Measurements from ENCODE around the gene ATAD1. TPM values are rescaled to one million over a fixed set of nuclear protein-coding genes. Genes with fewer than 3 reads are reported as not detected.
"Not testable (repeated sequence)": the region's sequence is repeated elsewhere in the genome, so short reads cannot be mapped to it uniquely, and the experiment has no call there.

ATAD1 gene
- total RNA-seq, 1 donor from 2014 or later = 55.5 TPM

GRCh38 chr10:87841186-87841585 is 23.2 kb upstream of the ATAD1 start:
- H3K36me3 Mint-ChIP-seq (ENCODE audit: low read depth) = no peaks in the 10 kb centered on the region
- peaks cover 2% of the 10 kb centered on the region for H3K9me3 Mint-ChIP-seq
- H3K27ac Mint-ChIP-seq = no peak overlapping the region
- intact Hi-C loops (cut with micrococcal nuclease) = no loop called here
- H3K27me3 Mint-ChIP-seq = peaks cover 2% of the 10 kb centered on the region
- no peak for DNase-seq
- no peak overlapping the region for H3K4me3 Mint-ChIP-seq
- H3K4me1 Mint-ChIP-seq = peaks cover 11% of the 10 kb centered on the region

GRCh38 chr10:87838650-87839049 is 20.6 kb upstream of the ATAD1 start:
- Mint-ChIP-seq H3K27me3 (peaks cover 10% of the 10 kb centered on the region), H3K4me1 (peaks cover 8% of the 10 kb centered on the region), H3K9me3 (peaks cover 2% of the 10 kb centered on the region), H3K27ac (no peak overlapping the region), H3K4me3 (no peak overlapping the region), H3K36me3 (ENCODE audit: low read depth) (no peaks in the 10 kb centered on the region)
- intact Hi-C loops (cut with micrococcal nuclease) = no loop called here
- DNase-seq = no peak

GRCh38 chr10:87837445-87837844 is 19.4 kb upstream of the ATAD1 start:
- Mint-ChIP-seq H3K36me3 (ENCODE audit: low read depth) (no peaks in the 10 kb centered on the region), H3K27me3 (peaks cover 10% of the 10 kb centered on the region), H3K27ac (no peak overlapping the region), H3K9me3 (no peaks in the 10 kb centered on the region), H3K4me1 (peaks cover 3% of the 10 kb centered on the region), H3K4me3 (no peak overlapping the region)
- intact Hi-C loops (cut with micrococcal nuclease) = no loop called here
- DNase-seq = no peak

GRCh38 chr10:87836098-87836497 is 18.1 kb upstream of the ATAD1 start:
- DNase-seq = no peak
- Mint-ChIP-seq H3K4me1 (no peaks in the 10 kb centered on the region), H3K9me3 (no peaks in the 10 kb centered on the region), H3K36me3 (ENCODE audit: low read depth) (no peaks in the 10 kb centered on the region), H3K27ac (no peak overlapping the region), H3K27me3 (peaks cover 10% of the 10 kb centered on the region), H3K4me3 (no peak overlapping the region)
- intact Hi-C loops (cut with micrococcal nuclease) = no loop called here

GRCh38 chr10:87829986-87830729 is 12.1 kb upstream of the ATAD1 start:
- H3K4me1 Mint-ChIP-seq = peaks cover 8% of the 10 kb centered on the region

GRCh38 chr10:87829051-87829450 is 11.0 kb upstream of the ATAD1 start:
- H3K27ac Mint-ChIP-seq; H3K27me3 Mint-ChIP-seq; DNase-seq; H3K9me3 Mint-ChIP-seq; H3K4me1 Mint-ChIP-seq; H3K36me3 Mint-ChIP-seq (ENCODE audit: low read depth); intact Hi-C loops (cut with micrococcal nuclease); H3K4me3 Mint-ChIP-seq: not testable (repeated sequence)

More at GRCh38 chr10:87829986-87830729, 12.1 kb upstream of the ATAD1 start:
- no peak overlapping the region for H3K4me3 Mint-ChIP-seq
- H3K9me3 Mint-ChIP-seq = no peaks in the 10 kb centered on the region
- intact Hi-C loops (cut with micrococcal nuclease) = loop anchor here (1.0 kb wide), 1 partner anchor 12 kb away; the partner anchor contains the start of gene ATAD1
- no peak overlapping the region for H3K27ac Mint-ChIP-seq
- peaks cover 4% of the 10 kb centered on the region for H3K27me3 Mint-ChIP-seq
- no peak for DNase-seq
- H3K36me3 Mint-ChIP-seq (ENCODE audit: low read depth) = no peaks in the 10 kb centered on the region

GRCh38 chr10:87827681-87828080 is 9.7 kb upstream of the ATAD1 start:
- H3K27me3 Mint-ChIP-seq = no peaks in the 10 kb centered on the region
- peaks cover 8% of the 10 kb centered on the region for H3K4me1 Mint-ChIP-seq
- no peak overlapping the region for H3K4me3 Mint-ChIP-seq
- intact Hi-C loops (cut with micrococcal nuclease) = no loop called here
- DNase-seq = no peak
- H3K27ac Mint-ChIP-seq = no peak overlapping the region
- H3K36me3 Mint-ChIP-seq (ENCODE audit: low read depth) = no peaks in the 10 kb centered on the region
- H3K9me3 Mint-ChIP-seq = no peaks in the 10 kb centered on the region

- Mint-ChIP-seq H3K36me3 (ENCODE audit: low read depth) (no peaks in the 10 kb centered on the region), H3K4me3 (no peak overlapping the region), H3K4me1 (peaks cover 8% of the 10 kb centered on the region), H3K27ac (no peak overlapping the region), H3K27me3 (peaks cover 2% of the 10 kb centered on the region), H3K9me3 (no peaks in the 10 kb centered on the region)
- DNase-seq = no peak
- intact Hi-C loops (cut with micrococcal nuclease) = no loop called here
These were observed 8.6 kb upstream of the ATAD1 start for GRCh38 chr10:87826653-87827052.

- Mint-ChIP-seq H3K9me3 (no peaks in the 10 kb centered on the region), H3K4me1 (peaks cover 27% of the 10 kb centered on the region), H3K4me3 (peak overlapping the region; percentile 42), H3K27me3 (peaks cover 2% of the 10 kb centered on the region), H3K27ac (no peak overlapping the region), H3K36me3 (ENCODE audit: low read depth) (peaks cover 6% of the 10 kb centered on the region)
- no peak for DNase-seq
- intact Hi-C loops (cut with micrococcal nuclease) = loop anchor here (5.0 to 10.0 kb wide), 3 partner anchors 57 to 1104 kb away; partner anchors contain the start of gene STAMBPL1
These were observed 1.2 kb upstream of the ATAD1 start for GRCh38 chr10:87819289-87819585.

- no peaks in the 10 kb centered on the region for H3K9me3 Mint-ChIP-seq
- peak overlapping the region; percentile 90 for H3K4me3 Mint-ChIP-seq
- H3K4me1 Mint-ChIP-seq = peaks cover 27% of the 10 kb centered on the region
- peaks cover 7% of the 10 kb centered on the region for H3K36me3 Mint-ChIP-seq (ENCODE audit: low read depth)
- peak overlapping the region; percentile 98 for H3K27ac Mint-ChIP-seq
- DNase-seq = peak; percentile 89
- intact Hi-C loops (cut with micrococcal nuclease) = loop anchor here (1.0 to 10.0 kb wide), 5 partner anchors 12 to 1104 kb away; partner anchors contain the start of gene STAMBPL1
- H3K27me3 Mint-ChIP-seq = peaks cover 2% of the 10 kb centered on the region
These were observed 671 bp upstream of the ATAD1 start for GRCh38 chr10:87818505-87819288.

GRCh38 chr10:87816898-87817608 is 973 bp downstream of the ATAD1 start:
- H3K9me3 Mint-ChIP-seq = no peaks in the 10 kb centered on the region
- peaks cover 13% of the 10 kb centered on the region for H3K36me3 Mint-ChIP-seq (ENCODE audit: low read depth)
- no peak for DNase-seq
- peak overlapping the region; percentile 98 for H3K27ac Mint-ChIP-seq
- H3K4me3 Mint-ChIP-seq = peak overlapping the region; percentile 90
- intact Hi-C loops (cut with micrococcal nuclease) = loop anchor here (2.0 to 10.0 kb wide), 4 partner anchors 55 to 1598 kb away; partner anchors contain the start of genes IFIT5 and STAMBPL1
- no peaks in the 10 kb centered on the region for H3K27me3 Mint-ChIP-seq
- peaks cover 27% of the 10 kb centered on the region for H3K4me1 Mint-ChIP-seq

GRCh38 chr10:87816163-87816897 is 1.7 kb downstream of the ATAD1 start:
- peak overlapping the region; percentile 90 for H3K4me3 Mint-ChIP-seq
- DNase-seq = no peak
- intact Hi-C loops (cut with micrococcal nuclease) = loop anchor here (2.0 to 10.0 kb wide), 4 partner anchors 54 to 1598 kb away; partner anchors contain the start of genes IFIT5 and STAMBPL1
- peaks cover 31% of the 10 kb centered on the region for H3K4me1 Mint-ChIP-seq
- H3K27ac Mint-ChIP-seq = peak overlapping the region; percentile 13
- no peaks in the 10 kb centered on the region for H3K9me3 Mint-ChIP-seq
- no peaks in the 10 kb centered on the region for H3K27me3 Mint-ChIP-seq
- H3K36me3 Mint-ChIP-seq (ENCODE audit: low read depth) = peaks cover 20% of the 10 kb centered on the region

- Mint-ChIP-seq H3K4me3 (no peak overlapping the region), H3K27ac (no peak overlapping the region), H3K27me3 (no peaks in the 10 kb centered on the region), H3K36me3 (ENCODE audit: low read depth) (peaks cover 80% of the 10 kb centered on the region), H3K4me1 (peaks cover 13% of the 10 kb centered on the region), H3K9me3 (peaks cover 28% of the 10 kb centered on the region)
- DNase-seq = no peak
- intact Hi-C loops (cut with micrococcal nuclease) = no loop called here
These were observed 13.0 kb downstream of the ATAD1 start for GRCh38 chr10:87804939-87805569.

All from activated CD4-positive, alpha-beta T cell treated with anti-CD3 and anti-CD28 coated beads, Interleukin-2, amount 10 ng/mL, durations not matched to agents 24 days and 14 days (primary cell).